OCI-LY7 (cell line): ENCODE measurements around the gene INAVA.

ENCODE experiments used
- CTCF ChIP-seq: fragments of 200-600 bp; sonication (generic); conservative IDR thresholded peaks from 2 replicates; pipeline ENCODE4 v1.5.1; 2014; ENCODE audit warnings: mild to moderate bottlenecking, antibody characterized with exemption, low read length, moderate library complexity, mixed read lengths
- EZH2phosphoT487 ChIP-seq: fragments of 200-600 bp; sonication (generic); IDR thresholded peaks from 2 replicates; pipeline ENCODE4 v1.6.1; 2018; ENCODE audit warnings: low read depth, borderline replicate concordance, mild to moderate bottlenecking, mixed run types, antibody characterized with exemption, low read length, moderate library complexity, mixed read lengths

- no peak for TF ChIP-seq CTCF
- TF ChIP-seq EZH2phosphoT487, result no peak
These were observed 4.3 kb downstream of the INAVA start for GRCh38 chr1:200899015-200899386.
